Suppressor macrophage (primary cell): Measurements from ENCODE around the gene RAD51C.
"Not testable (repeated sequence)": the region's sequence is repeated elsewhere in the genome, so short reads cannot be mapped to it uniquely, and the experiment has no call there.

Experiments used
- DNase-seq, 4 experiments: peaks; one replicate each; pipeline ENCODE4 v3.0.0-alpha.2; 2020 to 2022

Gene RAD51C

GRCh38 chr17:58747674-58748073 lies 55.3 kb downstream of the RAD51C start:
- no peak for DNase-seq

DNA sequence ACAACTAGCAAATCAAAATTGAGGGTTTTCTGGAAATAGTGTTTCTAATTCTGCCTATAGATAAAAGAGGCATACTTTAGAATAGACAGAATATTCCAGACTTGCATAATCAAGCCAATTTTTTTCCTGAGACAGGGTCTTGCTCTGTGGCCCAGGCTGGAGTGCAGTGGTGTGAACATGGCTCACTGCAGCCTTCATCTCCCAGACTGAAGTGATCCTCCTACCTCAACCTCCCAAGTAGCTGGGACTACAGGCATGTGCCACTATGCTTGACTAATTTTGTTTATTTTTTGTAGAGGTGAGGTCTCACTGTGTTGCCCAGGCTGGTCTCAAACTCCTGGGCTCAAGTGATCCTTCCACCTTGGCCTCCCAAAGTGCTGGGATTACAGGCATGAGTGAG lies 57.2 kb downstream of the RAD51C start:
- not testable (repeated sequence) for DNase-seq

- no peak for DNase-seq
Measured at GRCh38 chr17:58753026-58753425, 60.6 kb downstream of the RAD51C start.

- no peak for DNase-seq
Measured at GRCh38 chr17:58755269-58755576, 62.8 kb downstream of the RAD51C start.

- peak; percentile 48 to 77 (median 54) for DNase-seq
Measured at GRCh38 chr17:58755577-58756245, 63.3 kb downstream of the RAD51C start, which contains the start of gene PPM1E. PPM1E (plus strand) TSS chr17:58755854.

- DNase-seq = peak in 2 of 4 experiments; percentile 19 to 28
Measured at GRCh38 chr17:58756246-58757161, 64.1 kb downstream of the RAD51C start.

GRCh38 chr17:58757162-58757613 lies 64.8 kb downstream of the RAD51C start:
- DNase-seq = no peak

DNA sequence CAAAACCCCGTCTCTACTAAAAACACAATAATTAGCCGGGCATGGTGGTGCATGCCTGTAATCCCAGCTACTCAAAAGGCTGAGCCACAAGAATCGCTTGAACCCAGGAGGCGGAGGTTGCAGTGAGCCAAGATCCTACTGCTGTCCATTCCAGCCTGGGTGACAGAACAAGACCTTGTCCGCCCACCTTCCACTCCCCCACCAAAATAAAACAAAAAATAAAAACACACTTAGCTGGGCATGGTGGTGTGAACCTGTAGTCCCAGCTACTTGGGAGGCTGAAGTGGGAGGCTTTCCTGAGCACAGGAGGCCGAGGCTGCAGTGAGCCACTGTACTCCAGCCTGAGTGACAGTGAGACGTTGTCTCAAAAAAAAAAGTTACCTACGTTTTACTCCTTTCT lies 66.5 kb downstream of the RAD51C start:
- no peak for DNase-seq

DNA sequence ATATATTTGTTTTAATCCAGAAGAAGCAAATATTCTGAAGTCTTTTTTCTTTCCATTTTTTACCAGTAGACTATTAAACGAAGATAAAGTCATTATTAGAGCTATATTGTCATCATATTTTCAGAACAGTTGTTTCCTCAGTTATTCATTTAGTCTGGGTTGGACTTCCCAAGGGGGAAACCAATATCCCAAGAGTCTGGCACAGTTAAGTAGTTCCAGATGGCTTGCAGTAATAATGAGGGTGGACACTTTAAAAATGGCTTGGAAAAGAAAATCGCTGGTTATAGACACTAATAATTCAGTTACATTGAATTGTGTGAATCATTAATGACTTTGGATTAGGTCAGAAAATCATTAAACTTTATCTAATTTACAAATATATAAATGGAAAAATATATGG lies 67.1 kb downstream of the RAD51C start:
- DNase-seq = no peak

GRCh38 chr17:58760248-58760647 lies 67.8 kb downstream of the RAD51C start:
- DNase-seq = no peak

DNA sequence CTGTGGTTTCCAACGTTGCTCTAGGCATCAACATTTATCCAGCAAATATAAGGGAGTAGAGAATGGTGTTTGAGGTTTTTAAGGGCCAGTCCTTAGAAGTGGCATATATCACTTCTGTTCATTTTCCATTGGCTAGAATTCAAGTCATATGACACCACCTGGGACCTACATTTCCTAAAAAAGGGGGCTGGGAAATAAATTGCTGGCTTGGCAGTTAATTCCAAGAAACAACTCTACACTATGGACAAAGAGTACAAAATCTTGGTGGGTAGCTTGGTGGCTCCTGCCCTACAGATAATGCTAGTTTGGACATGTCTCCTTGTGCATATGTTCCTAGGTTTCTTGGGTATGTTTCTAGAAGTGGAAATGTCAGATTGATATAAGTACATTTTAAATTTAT lies 70.9 kb downstream of the RAD51C start:
- no peak for DNase-seq

DNA sequence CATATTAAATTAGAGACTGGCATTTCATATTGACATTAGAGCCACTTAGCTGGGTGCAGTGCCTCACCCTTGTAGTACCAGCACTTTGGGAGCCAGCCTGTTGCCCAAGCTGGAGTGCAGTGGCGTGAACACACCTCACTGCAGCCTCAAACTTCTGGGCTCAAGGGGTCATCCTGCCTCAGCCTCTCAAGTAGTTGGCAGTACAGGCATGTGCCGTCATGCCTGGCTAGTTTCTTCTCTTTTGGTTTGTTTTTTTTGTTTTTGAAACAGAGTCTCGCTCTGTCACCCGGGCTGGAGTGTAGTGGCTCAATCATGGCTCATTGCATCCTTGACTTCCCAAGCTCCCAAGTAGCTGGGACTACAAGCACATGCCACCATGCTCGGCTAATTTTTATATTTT lies 72.0 kb downstream of the RAD51C start:
- DNase-seq = no peak

DNA sequence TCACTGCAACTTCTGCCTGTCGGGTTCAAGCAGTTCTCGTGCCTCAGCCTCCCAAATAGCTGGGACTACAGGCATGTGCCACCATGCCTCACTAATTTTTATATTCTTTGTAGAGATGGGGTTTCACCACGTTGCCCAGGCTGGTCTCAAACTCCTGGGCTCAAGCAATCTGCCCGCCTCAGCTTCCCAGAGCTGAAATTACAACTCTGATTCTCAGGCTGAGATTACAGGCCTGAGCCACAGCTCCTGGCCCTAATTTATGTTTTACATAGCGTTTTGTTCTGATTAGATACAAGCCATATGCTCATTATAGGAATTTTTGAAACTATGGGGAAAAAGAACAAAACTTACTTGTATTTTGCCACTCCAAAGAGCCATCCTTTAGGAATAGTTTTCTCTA lies 86.1 kb downstream of the RAD51C start:
- not testable (repeated sequence) for DNase-seq

- no peak for DNase-seq
Measured at GRCh38 chr17:58779446-58779845, 87.0 kb downstream of the RAD51C start.

GRCh38 chr17:58783380-58783779 lies 91.0 kb downstream of the RAD51C start:
- DNase-seq = no peak

DNA sequence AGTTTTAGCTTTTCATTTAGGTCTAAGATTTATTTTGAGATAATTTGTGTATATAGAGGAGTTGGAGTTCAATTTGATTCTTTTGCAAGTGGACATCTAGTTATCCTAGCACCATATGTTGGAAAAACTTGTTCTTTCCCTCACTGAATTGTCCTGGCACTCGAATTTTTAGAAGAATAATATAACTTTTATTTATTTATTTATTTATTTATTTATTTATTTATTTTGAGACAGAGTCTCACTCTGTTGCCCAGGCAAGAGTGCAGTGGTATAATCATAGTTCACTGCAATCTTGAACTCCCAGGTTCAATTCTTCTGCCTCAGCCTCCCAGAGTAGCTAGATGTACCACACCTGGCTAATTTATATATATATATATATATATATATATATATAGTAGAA lies 92.7 kb downstream of the RAD51C start:
- no peak for DNase-seq
